Inflammatory macrophage treated with lipopolysaccharide for 4 hours (primary cell): ENCODE measurements around the gene JRKL.
"Not testable (repeated sequence)": the region's sequence is repeated elsewhere in the genome, so short reads cannot be mapped to it uniquely, and the experiment has no call there.

ENCODE experiments used
- DNase-seq: peaks from one replicate; pipeline ENCODE4 v3.0.0-alpha.2; 2020

The JRKL gene

GRCh38 chr11:96396637-96397036 is 6.8 kb downstream of the JRKL start:
- DNase-seq = no peak

GRCh38 chr11:96397863-96398262 is 8.1 kb downstream of the JRKL start:
- DNase-seq = no peak

- no peak for DNase-seq
These were observed 10.9 kb downstream of the JRKL start for GRCh38 chr11:96400697-96401096.

- DNase-seq = not testable (repeated sequence)
These were observed 21.6 kb downstream of the JRKL start for GRCh38 chr11:96411412-96411811.

- no peak for DNase-seq
These were observed 23.1 kb downstream of the JRKL start for GRCh38 chr11:96412761-96413381.

GRCh38 chr11:96413408-96413807 is 23.6 kb downstream of the JRKL start:
- no peak for DNase-seq

- no peak for DNase-seq
These were observed 34.9 kb downstream of the JRKL start for GRCh38 chr11:96424693-96425092.

GRCh38 chr11:96430668-96431067 is 40.9 kb downstream of the JRKL start:
- no peak for DNase-seq

- not testable (repeated sequence) for DNase-seq
These were observed 42.8 kb downstream of the JRKL start for GRCh38 chr11:96432654-96433053.
